Left lung (tissue), 14 donors: Measurements from ENCODE around the gene MINDY4B. TPM values are rescaled to one million over a fixed set of nuclear protein-coding genes. Genes with fewer than 3 reads are reported as not detected.

Source experiments
- ATAC-seq: fragments of 200-7000 bp; cut with Tn5 transposase; one replicate; pipeline ENCODE4 v1.9.1; 2020; ENCODE audit warnings: moderate library complexity
- DNase-seq, 4 donors: peaks; one replicate each; pipeline ENCODE4 v3.0.0-alpha.2; 2013 to 2020
- H3K27ac ChIP-seq, 2 donors: fragments of 200-600 bp; sonication (generic) in 1 of 2; one replicate each; pipeline versions ENCODE4 v1.5.0 to v1.8.0; 2020 to 2021
- H3K27me3 ChIP-seq, 2 donors: fragments of 200-600 bp; sonication (generic) in 1 of 2; one replicate each; pipeline versions ENCODE4 v1.5.0 to v1.8.0; 2020 to 2021
- H3K36me3 ChIP-seq, 2 donors: fragments of 200-600 bp; sonication (generic) in 1 of 2; one replicate each; pipeline versions ENCODE4 v1.5.0 to v1.8.0; 2020 to 2021
- H3K4me1 ChIP-seq, 2 donors: fragments of 200-600 bp; one replicate each; pipeline ENCODE4 v1.8.0; 2021
- H3K4me3 ChIP-seq, 2 donors: fragments of 200-600 bp; sonication (generic) in 1 of 2; one replicate each; pipeline versions ENCODE4 v1.5.0 to v1.8.0; 2020 to 2021; ENCODE audit warnings: mild to moderate bottlenecking in 1 of 2
- H3K9me3 ChIP-seq, 2 donors: fragments of 200-600 bp; sonication (generic) in 1 of 2; one replicate each; pipeline versions ENCODE4 v1.5.0 to v1.8.0; 2020 to 2021
- CTCF ChIP-seq, 2 donors: fragments of 200-600 bp; sonication (generic) in 1 of 2; IDR thresholded peaks; one replicate each; pipeline versions ENCODE4 v1.5.0 to v1.8.0; 2021; ENCODE audit warnings: antibody characterized with exemption in 2 of 2
- intact Hi-C, 2 donors: fragments of 100-400 bp; cut with DNase I; formaldehyde crosslinking; loops; one replicate each; pipeline versions ENCODE4 v1.11.2 to v1.14.2; 2022
- long read RNA-seq, 12 donors: library from polyadenylated mRNA in 2 of 12; unstranded in 2 of 12; transcript quantifications; one replicate each; pipeline ENCODE4 v2.0.0 and lab custom pipeline, GENCODE V29; 2019 to 2026
- polyA plus RNA-seq, 6 donors: library from polyadenylated mRNA; unstranded; fragments of 120-200 nt; gene quantifications; one replicate each; pipeline ENCODE4 v1.2.1, GENCODE V29; 2013; ENCODE audit not compliant: insufficient read length in 6 of 6
- total RNA-seq, 2 donors: library from RNA; stranded (reverse); fragmentation: NEBNext Ultra II Directional; extraction: Animal tissue kit (Norgen Biotek cat#: 25700); gene quantifications; one replicate each; pipeline ENCODE4 v1.2.1, GENCODE V29; 2021
- donor health status: DM: no; HTN: yes; CAD: no.
- donor health status: DM: no; HTN: no; CAD: no.

Gene MINDY4B
- not detected for total RNA-seq
- polyA plus RNA-seq = not detected
- long read RNA-seq, donor 1 = 0 reads
- long read RNA-seq, donor 2 = 0 reads
- long read RNA-seq, donor 3 = 0 reads
- long read RNA-seq, donor 4 = 0 reads
- long read RNA-seq, donor 5 = 0 reads
- long read RNA-seq, donor 6 = 0 reads
- long read RNA-seq, donor 7 = 0 reads
- long read RNA-seq, donor 8 = 0 reads
- long read RNA-seq, donor 9 = 0 reads
- long read RNA-seq, donor 10 = 0 reads
- long read RNA-seq, donor 11 = 0 reads
- long read RNA-seq, donor 12 = 0 reads

GRCh38 chr3:150905339-150905738, at the start of gene MINDY4B:
TSS of gene MINDY4B (minus strand) at chr3:150905439. CDS start at chr3:150905439, 0 bp downstream.
- Histone ChIP-seq H3K4me1 (no peaks in the 10 kb centered on the region), H3K4me3 (no peak within 1 kb of the TSS), H3K36me3 (no peaks in the 10 kb centered on the region), H3K27ac (no peak within 1 kb of the TSS), H3K27me3 (no peaks in the 10 kb centered on the region), H3K9me3 (no peaks in the 10 kb centered on the region)
- DNase-seq (no peak), ATAC-seq (no peak)
- TF ChIP-seq CTCF (IDR thresholded peaks at IDR 0.05) = no peak
- intact Hi-C loops = no loop called here

GRCh38 chr3:150951923-150952322, 46.7 kb upstream of the MINDY4B start:
- H3K27me3 ChIP-seq = no peaks in the 10 kb centered on the region
- H3K27ac ChIP-seq = no peak overlapping the region
- no peaks in the 10 kb centered on the region for H3K4me1 ChIP-seq
- H3K36me3 ChIP-seq = no peaks in the 10 kb centered on the region
- H3K9me3 ChIP-seq = no peaks in the 10 kb centered on the region
- H3K4me3 ChIP-seq = no peak overlapping the region
- no peak for DNase-seq
- intact Hi-C loops = no loop called here
- no peak for ATAC-seq
- TF ChIP-seq CTCF (IDR thresholded peaks at IDR 0.05) = no peak

GRCh38 chr3:150945226-150946032, 40.2 kb upstream of the MINDY4B start:
- ATAC-seq (no peak), DNase-seq (no peak)
- no peaks in the 10 kb centered on the region for H3K4me1 ChIP-seq
- no peak for TF ChIP-seq CTCF (IDR thresholded peaks at IDR 0.05)
- intact Hi-C loops = no loop called here
- no peaks in the 10 kb centered on the region for H3K9me3 ChIP-seq
- H3K27ac ChIP-seq = no peak overlapping the region
- no peaks in the 10 kb centered on the region for H3K27me3 ChIP-seq
- H3K4me3 ChIP-seq = no peak overlapping the region
- no peaks in the 10 kb centered on the region for H3K36me3 ChIP-seq

- Histone ChIP-seq H3K4me1 (no peaks in the 10 kb centered on the region), H3K27me3 (no peaks in the 10 kb centered on the region), H3K4me3 (no peak overlapping the region), H3K27ac (no peak overlapping the region), H3K9me3 (no peaks in the 10 kb centered on the region), H3K36me3 (no peaks in the 10 kb centered on the region)
- ATAC-seq = no peak
- intact Hi-C loops = no loop called here
- DNase-seq = no peak
- no peak for TF ChIP-seq CTCF (IDR thresholded peaks at IDR 0.05)
Observed at GRCh38 chr3:150942221-150942620, 37.0 kb upstream of the MINDY4B start.

- H3K27ac ChIP-seq = no peak overlapping the region
- H3K9me3 ChIP-seq = no peaks in the 10 kb centered on the region
- H3K4me1 ChIP-seq = no peaks in the 10 kb centered on the region
- DNase-seq = no peak
- H3K36me3 ChIP-seq = no peaks in the 10 kb centered on the region
- ATAC-seq = no peak
- no peak for TF ChIP-seq CTCF (IDR thresholded peaks at IDR 0.05)
- no peaks in the 10 kb centered on the region for H3K27me3 ChIP-seq
- H3K4me3 ChIP-seq = no peak overlapping the region
- intact Hi-C loops = no loop called here
Observed at GRCh38 chr3:150936693-150937092, 31.5 kb upstream of the MINDY4B start.
